Left renal pelvis (tissue), 4 donors: ENCODE measurements around the gene HIPK4. TPM values are rescaled to one million over a fixed set of nuclear protein-coding genes. Genes with fewer than 3 reads are reported as not detected.
"Not testable (repeated sequence)": the region's sequence is repeated elsewhere in the genome, so short reads cannot be mapped to it uniquely, and the experiment has no call there.

Experiments
- DNase-seq, 4 donors: peaks; one replicate each; pipeline ENCODE4 v3.0.0-alpha.2; 2013; ENCODE audit warnings: low read depth in 4 of 4, low spot score in 3 of 4
- polyA plus RNA-seq, 4 donors: library from polyadenylated mRNA; unstranded; fragments of 120-200 nt; gene quantifications; one replicate each; pipeline ENCODE4 v1.2.1, GENCODE V29; 2013; ENCODE audit not compliant: insufficient read length in 4 of 4

HIPK4 gene
- polyA plus RNA-seq, 4 donors, result 0.11 to 0.26 (median 0.16) TPM

GRCh38 chr19:40417643-40417981 is 27.6 kb upstream of the HIPK4 start:
- no peak for DNase-seq

GRCh38 chr19:40416918-40417642 is 27.1 kb upstream of the HIPK4 start:
- DNase-seq, result no peak

- no peak for DNase-seq
Observed at GRCh38 chr19:40415768-40416167, 25.8 kb upstream of the HIPK4 start.

GRCh38 chr19:40414542-40415535 is 24.9 kb upstream of the HIPK4 start:
- no peak for DNase-seq

GRCh38 chr19:40413291-40413845 is 23.4 kb upstream of the HIPK4 start, which contains the start of gene PRX:
Gene PRX, minus strand, starts transcription at chr19:40413378. Its CDS starts 5,446 bp downstream, at chr19:40407932.
- DNase-seq, result no peak

- DNase-seq, result no peak
Observed at GRCh38 chr19:40412866-40413265, 22.9 kb upstream of the HIPK4 start.

- DNase-seq, result no peak
Observed at GRCh38 chr19:40411958-40412499, 22.0 kb upstream of the HIPK4 start.

GRCh38 chr19:40411125-40411842 is 21.3 kb upstream of the HIPK4 start:
- no peak for DNase-seq

GRCh38 chr19:40410030-40410389 is 20.0 kb upstream of the HIPK4 start:
- DNase-seq, result no peak

- DNase-seq, result not testable (repeated sequence)
Observed at GRCh38 chr19:40408598-40408925, 18.6 kb upstream of the HIPK4 start.

GRCh38 chr19:40407714-40408597 is 18.0 kb upstream of the HIPK4 start:
- DNase-seq, result no peak

- DNase-seq, result peak; percentile 58 to 75 (median 67)
Observed at GRCh38 chr19:40403262-40403984, 13.4 kb upstream of the HIPK4 start.

GRCh38 chr19:40400559-40400958 is 10.6 kb upstream of the HIPK4 start:
- DNase-seq, result no peak

GRCh38 chr19:40398417-40399131 is 8.6 kb upstream of the HIPK4 start:
- DNase-seq, result peak in 1 of 4 donors; percentile 34

- DNase-seq, result no peak
Observed at GRCh38 chr19:40397568-40397906, 7.6 kb upstream of the HIPK4 start.

- no peak for DNase-seq
Observed at GRCh38 chr19:40396886-40397567, 7.0 kb upstream of the HIPK4 start.

GRCh38 chr19:40395956-40396355 is 6.0 kb upstream of the HIPK4 start:
- no peak for DNase-seq

GRCh38 chr19:40394816-40395210 is 4.8 kb upstream of the HIPK4 start:
- DNase-seq, result no peak
